Lung (tissue), 12 donors: ENCODE results near the gene PPP1R14D. TPM values are rescaled to one million over a fixed set of nuclear protein-coding genes. Genes with fewer than 3 reads are reported as not detected.

Experiments
- ATAC-seq: fragments of 200-7000 bp; cut with Tn5 transposase; one replicate; pipeline ENCODE4 v1.9.1; 2020; ENCODE audit warnings: moderate number of reproducible peaks; ENCODE audit not compliant: insufficient read depth, low FRiP score
- DNase-seq, 3 donors: peaks; one replicate each; pipeline ENCODE4 v3.0.0-alpha.2; 2013 to 2017
- H3K27ac ChIP-seq, 2 donors: one replicate each; pipeline ENCODE4 v1.5.1; 2013; ENCODE audit warnings: mild to moderate bottlenecking in 2 of 2, moderate library complexity in 2 of 2, control low read depth in 1 of 2, inconsistent platforms in 1 of 2, low read depth in 1 of 2, low read length in 1 of 2
- H3K27me3 ChIP-seq, 3 donors: one replicate each; pipeline ENCODE4 v1.5.1; 2013; ENCODE audit warnings: low read length in 2 of 3; ENCODE audit not compliant: control insufficient read depth in 3 of 3, insufficient read depth in 3 of 3
- H3K36me3 ChIP-seq, 4 donors: one replicate each; pipeline ENCODE4 v1.5.1; 2013; ENCODE audit warnings: low read length in 4 of 4, mild to moderate bottlenecking in 1 of 4, moderate library complexity in 1 of 4; ENCODE audit not compliant: control insufficient read depth in 4 of 4, insufficient read depth in 4 of 4
- H3K4me1 ChIP-seq, 5 donors: one replicate each; pipeline ENCODE4 v1.5.1; 2013; ENCODE audit warnings: low read length in 5 of 5, mild to moderate bottlenecking in 2 of 5, moderate library complexity in 1 of 5; ENCODE audit not compliant: control insufficient read depth in 5 of 5, insufficient read depth in 5 of 5
- H3K4me3 ChIP-seq: one replicate; pipeline ENCODE4 v1.5.1; 2013; ENCODE audit warnings: mild to moderate bottlenecking, control low read depth, moderate library complexity
- H3K9ac ChIP-seq, 2 donors: one replicate each; pipeline ENCODE4 v1.5.1; 2013; ENCODE audit warnings: low read length in 2 of 2, control low read depth in 1 of 2; ENCODE audit not compliant: insufficient read depth in 1 of 2
- H3K9me3 ChIP-seq, 4 donors: one replicate each; pipeline ENCODE4 v1.5.1; 2013; ENCODE audit warnings: low read length in 3 of 4, mild to moderate bottlenecking in 1 of 4, moderate library complexity in 1 of 4; ENCODE audit not compliant: control insufficient read depth in 4 of 4, insufficient read depth in 3 of 4
- WGBS, 2 donors: extraction: QIAGEN DNeasy Blood & Tissue Kit; methylation state at CpG; one replicate each; pipeline ENCODE4 v1.1.7; 2013; 5-methylcytosine and 5-hydroxymethylcytosine counted together
- polyA plus RNA-seq, 2 donors: library from polyadenylated mRNA; stranded (reverse); fragments of 200-250 nt; gene quantifications; one replicate each; pipeline ENCODE4 v1.2.1, GENCODE V29; 2013
- total RNA-seq, 2 donors: library from RNA; depleted of rRNA in 1 of 2; stranded (reverse); fragments of >200 nt in 1 of 2; gene quantifications; one replicate each; pipeline ENCODE4 v1.2.1, GENCODE V29; 2014 to 2021
- TF ChIP-seq, protein P1 (sequence below): IDR thresholded peaks from 2 replicates; pipeline ENCODE4 v1.5.1; 2012; ENCODE audit warnings: mild to moderate bottlenecking; ENCODE audit errors: control extremely low read depth, extremely low read depth
- donor health status: control.
- donor health status: control.
- donor health status: Bipolar disorder and iron deficiency.
- donor health status: healthy.
- donor health status: DM: yes; HTN: yes; CAD: no.

Gene PPP1R14D
- total and polyA plus RNA-seq, 4 donors = 0.22 TPM; not detected in 3

DNA sequence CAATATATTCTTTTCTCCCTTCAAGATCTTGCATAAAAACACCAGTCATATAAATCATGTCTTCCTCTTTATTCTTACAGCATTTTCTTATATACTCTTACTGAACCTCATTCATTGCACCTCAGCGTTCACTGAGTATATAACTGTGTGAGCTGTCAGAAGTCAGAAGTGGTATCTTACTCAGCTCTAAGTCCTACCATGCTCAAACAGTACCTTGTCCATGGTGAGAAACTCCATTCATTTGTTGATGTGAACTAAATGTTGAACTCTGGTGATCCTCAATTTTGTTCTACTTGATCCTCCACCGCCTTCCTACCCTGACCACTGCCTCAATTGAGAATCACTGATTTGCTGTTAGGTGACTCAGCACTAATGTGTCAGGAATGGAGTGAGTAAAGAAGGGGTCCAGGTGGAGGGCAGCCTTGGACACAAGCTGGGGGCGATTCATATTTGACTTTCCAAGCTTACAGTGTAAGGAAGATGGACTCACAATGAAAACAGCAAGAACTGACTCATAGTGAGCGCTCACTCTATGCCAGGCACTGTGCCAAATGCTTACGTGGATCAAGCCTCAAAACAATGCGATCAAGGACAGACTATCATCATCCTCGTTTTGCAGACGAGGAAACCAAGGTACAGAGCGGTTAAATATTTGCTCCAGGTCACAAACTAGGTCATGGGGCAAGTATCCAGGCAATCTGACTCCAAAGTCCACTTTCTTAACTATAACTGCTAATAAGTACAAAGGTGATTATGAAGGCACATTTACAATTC, 35.1 kb downstream of the PPP1R14D start:
- no peak overlapping the region for H3K9ac ChIP-seq
- DNase-seq (peak in 1 of 3 donors; percentile 18), ATAC-seq (no peak)
- no peak overlapping the region for H3K4me3 ChIP-seq
- H3K9me3 ChIP-seq = no peaks in the 10 kb centered on the region
- H3K27ac ChIP-seq = no peak overlapping the region
- TF ChIP-seq, protein P1, sequence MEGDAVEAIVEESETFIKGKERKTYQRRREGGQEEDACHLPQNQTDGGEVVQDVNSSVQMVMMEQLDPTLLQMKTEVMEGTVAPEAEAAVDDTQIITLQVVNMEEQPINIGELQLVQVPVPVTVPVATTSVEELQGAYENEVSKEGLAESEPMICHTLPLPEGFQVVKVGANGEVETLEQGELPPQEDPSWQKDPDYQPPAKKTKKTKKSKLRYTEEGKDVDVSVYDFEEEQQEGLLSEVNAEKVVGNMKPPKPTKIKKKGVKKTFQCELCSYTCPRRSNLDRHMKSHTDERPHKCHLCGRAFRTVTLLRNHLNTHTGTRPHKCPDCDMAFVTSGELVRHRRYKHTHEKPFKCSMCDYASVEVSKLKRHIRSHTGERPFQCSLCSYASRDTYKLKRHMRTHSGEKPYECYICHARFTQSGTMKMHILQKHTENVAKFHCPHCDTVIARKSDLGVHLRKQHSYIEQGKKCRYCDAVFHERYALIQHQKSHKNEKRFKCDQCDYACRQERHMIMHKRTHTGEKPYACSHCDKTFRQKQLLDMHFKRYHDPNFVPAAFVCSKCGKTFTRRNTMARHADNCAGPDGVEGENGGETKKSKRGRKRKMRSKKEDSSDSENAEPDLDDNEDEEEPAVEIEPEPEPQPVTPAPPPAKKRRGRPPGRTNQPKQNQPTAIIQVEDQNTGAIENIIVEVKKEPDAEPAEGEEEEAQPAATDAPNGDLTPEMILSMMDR = no peak
- 72 to 83% methylated on average over 9 of the region's 9 CpGs for WGBS, 2 donors
- H3K36me3 ChIP-seq = peaks cover 0 to 8% (median under 1%) of the 10 kb centered on the region in 4 donors
- peaks cover 3 to 14% (median 7%) of the 10 kb centered on the region in 5 donors for H3K4me1 ChIP-seq
- no peaks in the 10 kb centered on the region for H3K27me3 ChIP-seq

DNA sequence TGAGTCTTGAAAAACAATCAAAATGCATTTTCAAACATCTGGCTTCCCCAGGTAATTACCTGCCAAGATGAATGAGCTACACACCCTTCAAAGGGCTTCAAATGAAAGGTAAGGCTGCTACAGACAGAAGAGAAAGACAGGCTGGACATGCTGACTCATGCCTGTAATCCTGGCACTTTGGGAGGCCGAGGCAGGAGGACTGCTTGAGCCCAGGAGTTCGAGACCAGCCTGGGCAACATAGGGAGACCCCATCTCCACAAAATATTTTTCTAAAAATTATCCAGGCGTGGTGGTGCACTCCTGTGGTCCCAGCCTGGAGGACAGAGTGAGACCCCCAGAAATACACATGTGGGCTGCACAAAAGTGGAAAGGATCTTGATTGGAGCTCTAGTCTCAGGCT, 36.1 kb downstream of the PPP1R14D start:
- Histone ChIP-seq H3K36me3 (peaks cover 0 to 8% (median 0%) of the 10 kb centered on the region in 4 donors), H3K27me3 (no peaks in the 10 kb centered on the region), H3K27ac (no peak overlapping the region), H3K9ac (no peak overlapping the region), H3K4me1 (peaks cover 6 to 20% (median 7%) of the 10 kb centered on the region in 5 donors), H3K9me3 (no peaks in the 10 kb centered on the region), H3K4me3 (no peak overlapping the region)
- DNase-seq (no peak), ATAC-seq (no peak)
- 79 to 97% methylated on average over 3 of the region's 3 CpGs for WGBS, 2 donors
- TF ChIP-seq, protein P1 = no peak

DNA sequence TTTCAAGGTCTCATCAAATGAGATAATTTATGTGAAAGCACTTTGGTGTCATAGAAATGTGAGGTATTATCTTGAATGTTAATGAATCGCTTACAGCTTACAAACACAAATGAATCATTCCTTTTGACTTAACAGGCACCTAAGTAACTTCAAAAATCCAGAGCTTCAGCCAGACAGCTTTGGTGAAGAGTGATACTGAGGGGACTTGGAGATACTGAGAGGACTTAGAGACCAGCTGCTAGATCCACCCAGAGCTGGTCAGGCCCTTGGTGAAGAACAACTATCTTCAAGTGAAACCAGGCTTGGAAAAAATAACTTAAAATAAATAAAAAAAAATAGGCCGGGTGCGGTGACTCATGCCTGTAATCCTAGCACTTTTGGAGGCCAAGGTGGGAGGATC, 37.8 kb downstream of the PPP1R14D start:
- DNase-seq = no peak
- H3K4me1 ChIP-seq = peaks cover 6 to 17% (median 12%) of the 10 kb centered on the region in 5 donors
- ATAC-seq = no peak
- peaks cover 0 to 8% (median 0%) of the 10 kb centered on the region in 4 donors for H3K36me3 ChIP-seq
- TF ChIP-seq, protein P1 = no peak
- no peak overlapping the region for H3K27ac ChIP-seq
- 80 to 85% methylated on average over 3 of the region's 3 CpGs for WGBS, 2 donors
- no peak overlapping the region for H3K4me3 ChIP-seq
- no peaks in the 10 kb centered on the region for H3K9me3 ChIP-seq
- no peak overlapping the region for H3K9ac ChIP-seq
- no peaks in the 10 kb centered on the region for H3K27me3 ChIP-seq
